ENCODE results near the gene TFEB. TPM values are rescaled to one million over a fixed set of nuclear protein-coding genes. Genes with fewer than 3 reads are reported as not detected.

The TFEB gene
- total RNA-seq, 4 donors from 2014 or later: 23.0 to 39.0 (median 34.9) TPM

- Histone ChIP-seq H3K27me3 (no peaks in the 10 kb centered on the region), H3K4me1 (peaks cover 0 to 5% of the 10 kb centered on the region in 2 donors), H3K27ac (no peak overlapping the region), H3K9me3 (no peaks in the 10 kb centered on the region), H3K4me3 (replicated peaks in 1 of 3) (no peak overlapping the region), H3K36me3 (no peaks in the 10 kb centered on the region)
- no peak for TF ChIP-seq CTCF (IDR thresholded peaks at IDR 0.05)
- TF ChIP-seq POLR2A (IDR thresholded peaks at IDR 0.05): no peak
- intact Hi-C loops (cut with DNase I): no loop called here
- DNase-seq: peak; percentile 10 to 27
- 40 to 54% methylated on average over 1 to 3 of the region's 3 CpGs for WGBS, 2 donors
Observed at GRCh38 chr6:41748542-41748941, 13.1 kb upstream of the TFEB start.

- peaks cover 0 to 5% of the 10 kb centered on the region in 2 donors for H3K4me1 ChIP-seq
- no peak for DNase-seq
- TF ChIP-seq CTCF (IDR thresholded peaks at IDR 0.05): no peak
- no peak for TF ChIP-seq POLR2A (IDR thresholded peaks at IDR 0.05)
- H3K36me3 ChIP-seq: no peaks in the 10 kb centered on the region
- WGBS, 2 donors: 88 to 93% methylated on average over 6 of the region's 6 CpGs
- no peaks in the 10 kb centered on the region for H3K27me3 ChIP-seq
- no peak overlapping the region for H3K4me3 ChIP-seq (replicated peaks in 1 of 3)
- H3K27ac ChIP-seq: no peak overlapping the region
- intact Hi-C loops (cut with DNase I): no loop called here
- H3K9me3 ChIP-seq: no peaks in the 10 kb centered on the region
Observed at GRCh38 chr6:41748102-41748477, 12.7 kb upstream of the TFEB start.

- 89 to 95% methylated on average over 15 of the region's 15 CpGs for WGBS, 2 donors
- no peaks in the 10 kb centered on the region for H3K36me3 ChIP-seq
- H3K4me3 ChIP-seq (replicated peaks in 1 of 3): no peak within 1 kb of the TSS
- TF ChIP-seq POLR2A (IDR thresholded peaks at IDR 0.05) (no peak), CTCF (IDR thresholded peaks at IDR 0.05) (no peak)
- DNase-seq: no peak
- H3K27ac ChIP-seq: no peak within 1 kb of the TSS
- intact Hi-C loops (cut with DNase I): no loop called here
- no peaks in the 10 kb centered on the region for H3K27me3 ChIP-seq
- H3K9me3 ChIP-seq: no peaks in the 10 kb centered on the region
- peaks cover 0 to 5% of the 10 kb centered on the region in 2 donors for H3K4me1 ChIP-seq
Observed at GRCh38 chr6:41747256-41748101, 12.1 kb upstream of the TFEB start, which contains the start of gene PGC. PGC (minus strand) TSS chr6:41747397; CDS start chr6:41747334, 63 bp downstream.

- Histone ChIP-seq H3K27me3 (no peaks in the 10 kb centered on the region), H3K4me3 (replicated peaks in 1 of 3) (no peak overlapping the region), H3K4me1 (peaks cover 0 to 5% of the 10 kb centered on the region in 2 donors), H3K27ac (no peak overlapping the region), H3K9me3 (no peaks in the 10 kb centered on the region), H3K36me3 (no peaks in the 10 kb centered on the region)
- intact Hi-C loops (cut with DNase I): no loop called here
- no peak for TF ChIP-seq POLR2A (IDR thresholded peaks at IDR 0.05)
- no peak for DNase-seq
- 91 to 95% methylated on average over 9 to 10 of the region's 10 CpGs for WGBS, 2 donors
Observed at GRCh38 chr6:41746107-41746506, 10.7 kb upstream of the TFEB start.

- no peak overlapping the region for H3K4me3 ChIP-seq (replicated peaks in 1 of 3)
- no peaks in the 10 kb centered on the region for H3K27me3 ChIP-seq
- TF ChIP-seq POLR2A (IDR thresholded peaks at IDR 0.05) (no peak), CTCF (IDR thresholded peaks at IDR 0.05) (no peak)
- no peaks in the 10 kb centered on the region for H3K9me3 ChIP-seq
- H3K36me3 ChIP-seq: no peaks in the 10 kb centered on the region
- WGBS, 2 donors: 76% methylated on average over 4 to 7 of the region's 7 CpGs
- intact Hi-C loops (cut with DNase I): no loop called here
- no peak for DNase-seq
- no peak overlapping the region for H3K27ac ChIP-seq
- H3K4me1 ChIP-seq: peaks cover 0 to 5% of the 10 kb centered on the region in 2 donors
Observed at GRCh38 chr6:41744236-41744787, 8.9 kb upstream of the TFEB start.

All from thyroid gland (tissue), 4 donors.